MM.1S (cell line): ENCODE data around the gene LSM4.
A peak's percentile ranks its signal among the peaks of the same experiment; 100 is the strongest.

Experiments
- DNase-seq: peaks from one replicate; pipeline ENCODE4 v3.0.0-alpha.2; 2015
- H2AFZ ChIP-seq: fragments of 300-600 bp; sonication (generic); 2 replicates; pipeline ENCODE4 v1.6.0; 2016; ENCODE audit warnings: antibody characterized with exemption, low read length
- H3F3A ChIP-seq: fragments of 300-600 bp; sonication (generic); 2 replicates; pipeline ENCODE4 v1.6.1; 2016; ENCODE audit warnings: mild to moderate bottlenecking, antibody characterized with exemption, low read length, moderate library complexity, mixed read lengths; ENCODE audit not compliant: insufficient read depth
- H3K27ac ChIP-seq: fragments of 300-600 bp; sonication (generic); 2 replicates; pipeline ENCODE4 v1.5.1; 2016; ENCODE audit warnings: mild to moderate bottlenecking, low read length
- H3K27me3 ChIP-seq: fragments of 300-600 bp; sonication (generic); replicated peaks from 2 replicates; pipeline ENCODE4 v1.6.0; 2016; ENCODE audit warnings: low read length; ENCODE audit not compliant: insufficient read depth
- H3K36me3 ChIP-seq: fragments of 300-600 bp; sonication (generic); replicated peaks from 2 replicates; pipeline ENCODE4 v1.6.1; 2016; ENCODE audit warnings: mild to moderate bottlenecking, low read length, mixed read lengths; ENCODE audit not compliant: insufficient read depth
- H3K4me1 ChIP-seq: fragments of 300-600 bp; sonication (generic); 2 replicates; pipeline ENCODE4 v1.6.1; 2016; ENCODE audit warnings: low read length, mixed read lengths
- H3K4me2 ChIP-seq: fragments of 300-600 bp; sonication (generic); 2 replicates; pipeline ENCODE4 v1.6.0; 2016; ENCODE audit warnings: low read depth, low read length
- H3K4me3 ChIP-seq: fragments of 300-600 bp; sonication (generic); 2 replicates; pipeline ENCODE4 v1.5.1; 2016; ENCODE audit warnings: low read length, mixed read lengths
- H3K79me2 ChIP-seq: fragments of 300-600 bp; sonication (generic); 2 replicates; pipeline ENCODE4 v1.6.1; 2016; ENCODE audit warnings: mixed run types, low read length, mixed read lengths
- H3K9ac ChIP-seq: fragments of 300-600 bp; sonication (generic); 2 replicates; pipeline ENCODE4 v1.6.1; 2016; ENCODE audit warnings: low read length, mixed read lengths
- H3K9me2 ChIP-seq: fragments of 300-600 bp; sonication (generic); replicated peaks from 2 replicates; pipeline ENCODE4 v1.6.1; 2016; ENCODE audit warnings: mild to moderate bottlenecking, low read length, mixed read lengths; ENCODE audit not compliant: insufficient read depth
- H3K9me3 ChIP-seq: fragments of 300-600 bp; sonication (generic); replicated peaks from 2 replicates; pipeline ENCODE4 v1.6.1; 2016; ENCODE audit warnings: mild to moderate bottlenecking, low read length, mixed read lengths; ENCODE audit not compliant: insufficient read depth
- H4K20me1 ChIP-seq: fragments of 300-600 bp; sonication (generic); 2 replicates; pipeline ENCODE4 v1.6.1; 2016; ENCODE audit warnings: mild to moderate bottlenecking, low read length, moderate library complexity, mixed read lengths; ENCODE audit not compliant: insufficient read depth
- CTCF ChIP-seq: fragments of 300-600 bp; sonication (generic); IDR thresholded peaks from 2 replicates; pipeline ENCODE4 v1.5.1; 2016; ENCODE audit warnings: antibody characterized with exemption, low read length, mixed read lengths
- EZH2 ChIP-seq: fragments of 300-600 bp; sonication (generic); optimal IDR thresholded peaks from 2 replicates; pipeline ENCODE3; 2017; ENCODE audit warnings: low read depth, mild to moderate bottlenecking, antibody characterized with exemption, low read length, mixed read lengths
- EZH2phosphoT487 ChIP-seq: fragments of 300-600 bp; sonication (generic); IDR thresholded peaks from 2 replicates; pipeline ENCODE4 v1.6.1; 2018; ENCODE audit warnings: antibody characterized with exemption, low read length

LSM4 gene

GRCh38 chr19:18344582-18344950 lies 21.7 kb upstream of the LSM4 start:
- H3K36me3 ChIP-seq, result no peaks in the 10 kb centered on the region
- no peak for DNase-seq
- no peak overlapping the region for H3K27ac ChIP-seq
- peaks cover 4% of the 10 kb centered on the region; the same call in 1 of the 2 replicates for H3F3A ChIP-seq
- no peaks in the 10 kb centered on the region for H4K20me1 ChIP-seq
- H3K4me3 ChIP-seq, result no peak overlapping the region
- 0 out of 2 replicates have a peak, but pooled peaks cover 4% of the 10 kb centered on the region for H3K4me1 ChIP-seq
- no peak overlapping the region for H2AFZ ChIP-seq
- no peak for TF ChIP-seq CTCF
- TF ChIP-seq EZH2phosphoT487, result no peak
- TF ChIP-seq EZH2, result no peak
- H3K9me2 ChIP-seq, result no peaks in the 10 kb centered on the region
- H3K79me2 ChIP-seq, result 0 out of 2 replicates have a peak, but pooled peaks cover 5% of the 10 kb centered on the region
- H3K9ac ChIP-seq, result no peak overlapping the region
- H3K27me3 ChIP-seq, result no peaks in the 10 kb centered on the region
- H3K4me2 ChIP-seq, result no peak overlapping the region
- no peaks in the 10 kb centered on the region for H3K9me3 ChIP-seq

GRCh38 chr19:18342090-18342632 lies 19.3 kb upstream of the LSM4 start:
- Histone ChIP-seq H3F3A (peaks cover 4% of the 10 kb centered on the region; the same call in 1 of the 2 replicates), H3K9ac (no peak overlapping the region), H3K79me2 (0 out of 2 replicates have a peak, but pooled peaks cover 5% of the 10 kb centered on the region), H3K9me3 (no peaks in the 10 kb centered on the region), H3K9me2 (no peaks in the 10 kb centered on the region), H3K4me3 (no peak overlapping the region), H3K27ac (no peak overlapping the region), H2AFZ (no peak overlapping the region), H3K4me2 (no peak overlapping the region), H4K20me1 (no peaks in the 10 kb centered on the region), H3K4me1 (0 out of 2 replicates have a peak, but pooled peaks cover 4% of the 10 kb centered on the region), H3K27me3 (peaks cover 4% of the 10 kb centered on the region), H3K36me3 (no peaks in the 10 kb centered on the region)
- no peak for DNase-seq
- TF ChIP-seq CTCF (no peak), EZH2phosphoT487 (no peak), EZH2 (no peak)

GRCh38 chr19:18340990-18341868 lies 18.4 kb upstream of the LSM4 start:
- peak; percentile 66 for DNase-seq
- peak overlapping the region; percentile 81 for H2AFZ ChIP-seq
- no peaks in the 10 kb centered on the region for H3K9me3 ChIP-seq
- peaks cover 4% of the 10 kb centered on the region; the same call in 1 of the 2 replicates for H3F3A ChIP-seq
- no peak overlapping the region; the same call in 1 of the 2 replicates for H3K27ac ChIP-seq
- H3K9me2 ChIP-seq, result no peaks in the 10 kb centered on the region
- peak overlapping the region; percentile 92 for H3K4me3 ChIP-seq
- H3K36me3 ChIP-seq, result no peaks in the 10 kb centered on the region
- H3K4me2 ChIP-seq, result peak overlapping the region; percentile 100
- TF ChIP-seq EZH2 (no peak), EZH2phosphoT487 (no peak), CTCF (no peak)
- H3K27me3 ChIP-seq, result peaks cover 6% of the 10 kb centered on the region
- H3K4me1 ChIP-seq, result 0 out of 2 replicates have a peak, but pooled peaks cover 4% of the 10 kb centered on the region
- no peaks in the 10 kb centered on the region for H4K20me1 ChIP-seq
- peak overlapping the region; percentile 60; the same call in 1 of the 2 replicates for H3K9ac ChIP-seq
- H3K79me2 ChIP-seq, result 0 out of 2 replicates have a peak, but pooled peaks cover 5% of the 10 kb centered on the region
